MM.1S (cell line): ENCODE results near the gene EIF4E1B.

ENCODE experiments used
- DNase-seq: peaks from one replicate; pipeline ENCODE4 v3.0.0-alpha.2; 2015
- H2AFZ ChIP-seq: fragments of 300-600 bp; sonication (generic); 2 replicates; pipeline ENCODE4 v1.6.0; 2016; ENCODE audit warnings: antibody characterized with exemption, low read length
- H3F3A ChIP-seq: fragments of 300-600 bp; sonication (generic); 2 replicates; pipeline ENCODE4 v1.6.1; 2016; ENCODE audit warnings: mild to moderate bottlenecking, antibody characterized with exemption, low read length, moderate library complexity, mixed read lengths; ENCODE audit not compliant: insufficient read depth
- H3K27ac ChIP-seq: fragments of 300-600 bp; sonication (generic); 2 replicates; pipeline ENCODE4 v1.5.1; 2016; ENCODE audit warnings: mild to moderate bottlenecking, low read length
- H3K27me3 ChIP-seq: fragments of 300-600 bp; sonication (generic); replicated peaks from 2 replicates; pipeline ENCODE4 v1.6.0; 2016; ENCODE audit warnings: low read length; ENCODE audit not compliant: insufficient read depth
- H3K36me3 ChIP-seq: fragments of 300-600 bp; sonication (generic); replicated peaks from 2 replicates; pipeline ENCODE4 v1.6.1; 2016; ENCODE audit warnings: mild to moderate bottlenecking, low read length, mixed read lengths; ENCODE audit not compliant: insufficient read depth
- H3K4me1 ChIP-seq: fragments of 300-600 bp; sonication (generic); 2 replicates; pipeline ENCODE4 v1.6.1; 2016; ENCODE audit warnings: low read length, mixed read lengths
- H3K4me2 ChIP-seq: fragments of 300-600 bp; sonication (generic); 2 replicates; pipeline ENCODE4 v1.6.0; 2016; ENCODE audit warnings: low read depth, low read length
- H3K4me3 ChIP-seq: fragments of 300-600 bp; sonication (generic); 2 replicates; pipeline ENCODE4 v1.5.1; 2016; ENCODE audit warnings: low read length, mixed read lengths
- H3K79me2 ChIP-seq: fragments of 300-600 bp; sonication (generic); 2 replicates; pipeline ENCODE4 v1.6.1; 2016; ENCODE audit warnings: mixed run types, low read length, mixed read lengths
- H3K9ac ChIP-seq: fragments of 300-600 bp; sonication (generic); 2 replicates; pipeline ENCODE4 v1.6.1; 2016; ENCODE audit warnings: low read length, mixed read lengths
- H3K9me2 ChIP-seq: fragments of 300-600 bp; sonication (generic); replicated peaks from 2 replicates; pipeline ENCODE4 v1.6.1; 2016; ENCODE audit warnings: mild to moderate bottlenecking, low read length, mixed read lengths; ENCODE audit not compliant: insufficient read depth
- H3K9me3 ChIP-seq: fragments of 300-600 bp; sonication (generic); replicated peaks from 2 replicates; pipeline ENCODE4 v1.6.1; 2016; ENCODE audit warnings: mild to moderate bottlenecking, low read length, mixed read lengths; ENCODE audit not compliant: insufficient read depth
- H4K20me1 ChIP-seq: fragments of 300-600 bp; sonication (generic); 2 replicates; pipeline ENCODE4 v1.6.1; 2016; ENCODE audit warnings: mild to moderate bottlenecking, low read length, moderate library complexity, mixed read lengths; ENCODE audit not compliant: insufficient read depth
- EZH2 ChIP-seq: fragments of 300-600 bp; sonication (generic); optimal IDR thresholded peaks from 2 replicates; pipeline ENCODE3; 2017; ENCODE audit warnings: low read depth, mild to moderate bottlenecking, antibody characterized with exemption, low read length, mixed read lengths
- EZH2phosphoT487 ChIP-seq: fragments of 300-600 bp; sonication (generic); IDR thresholded peaks from 2 replicates; pipeline ENCODE4 v1.6.1; 2018; ENCODE audit warnings: antibody characterized with exemption, low read length
- TF ChIP-seq, protein P1 (sequence below): fragments of 300-600 bp; sonication (generic); IDR thresholded peaks from 2 replicates; pipeline ENCODE4 v1.5.1; 2016; ENCODE audit warnings: antibody characterized with exemption, low read length, mixed read lengths

Gene EIF4E1B

DNA sequence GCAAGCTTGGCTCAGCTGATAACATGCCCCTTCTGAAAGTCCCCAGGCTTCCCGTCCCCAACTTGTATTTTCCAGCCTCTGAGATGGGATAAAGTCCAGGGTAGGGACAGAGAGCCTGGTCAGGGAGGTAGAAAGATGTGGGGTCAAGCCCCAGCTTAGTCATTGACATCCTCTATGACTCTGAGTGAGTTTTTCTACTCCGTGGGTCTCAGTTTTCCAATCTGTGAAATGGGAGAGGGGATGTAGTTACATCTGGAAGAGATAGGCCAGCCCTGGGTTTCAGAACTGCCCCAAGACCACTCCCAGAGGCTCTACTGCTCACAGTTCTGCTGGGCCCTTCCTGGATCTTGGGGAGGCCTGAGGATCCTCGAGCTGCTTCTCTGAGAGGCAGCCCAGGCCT, 23.6 kb upstream of the EIF4E1B start:
- Histone ChIP-seq H3K9ac (no peak overlapping the region), H3K4me1 (peaks cover 23% of the 10 kb centered on the region), H4K20me1 (no peaks in the 10 kb centered on the region), H3K4me3 (no peak overlapping the region), H3K36me3 (no peaks in the 10 kb centered on the region), H3K27ac (no peak overlapping the region), H2AFZ (no peak overlapping the region), H3K27me3 (peaks cover 10% of the 10 kb centered on the region; the same call in 1 of the 2 replicates), H3K9me2 (no peaks in the 10 kb centered on the region), H3K9me3 (no peaks in the 10 kb centered on the region), H3K4me2 (no peak overlapping the region), H3F3A (0 out of 2 replicates have a peak, but pooled peaks cover 4% of the 10 kb centered on the region), H3K79me2 (peaks cover 3% of the 10 kb centered on the region; the same call in 1 of the 2 replicates)
- DNase-seq = no peak
- TF ChIP-seq, protein P1, sequence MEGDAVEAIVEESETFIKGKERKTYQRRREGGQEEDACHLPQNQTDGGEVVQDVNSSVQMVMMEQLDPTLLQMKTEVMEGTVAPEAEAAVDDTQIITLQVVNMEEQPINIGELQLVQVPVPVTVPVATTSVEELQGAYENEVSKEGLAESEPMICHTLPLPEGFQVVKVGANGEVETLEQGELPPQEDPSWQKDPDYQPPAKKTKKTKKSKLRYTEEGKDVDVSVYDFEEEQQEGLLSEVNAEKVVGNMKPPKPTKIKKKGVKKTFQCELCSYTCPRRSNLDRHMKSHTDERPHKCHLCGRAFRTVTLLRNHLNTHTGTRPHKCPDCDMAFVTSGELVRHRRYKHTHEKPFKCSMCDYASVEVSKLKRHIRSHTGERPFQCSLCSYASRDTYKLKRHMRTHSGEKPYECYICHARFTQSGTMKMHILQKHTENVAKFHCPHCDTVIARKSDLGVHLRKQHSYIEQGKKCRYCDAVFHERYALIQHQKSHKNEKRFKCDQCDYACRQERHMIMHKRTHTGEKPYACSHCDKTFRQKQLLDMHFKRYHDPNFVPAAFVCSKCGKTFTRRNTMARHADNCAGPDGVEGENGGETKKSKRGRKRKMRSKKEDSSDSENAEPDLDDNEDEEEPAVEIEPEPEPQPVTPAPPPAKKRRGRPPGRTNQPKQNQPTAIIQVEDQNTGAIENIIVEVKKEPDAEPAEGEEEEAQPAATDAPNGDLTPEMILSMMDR = no peak
- TF ChIP-seq EZH2 = no peak

DNA sequence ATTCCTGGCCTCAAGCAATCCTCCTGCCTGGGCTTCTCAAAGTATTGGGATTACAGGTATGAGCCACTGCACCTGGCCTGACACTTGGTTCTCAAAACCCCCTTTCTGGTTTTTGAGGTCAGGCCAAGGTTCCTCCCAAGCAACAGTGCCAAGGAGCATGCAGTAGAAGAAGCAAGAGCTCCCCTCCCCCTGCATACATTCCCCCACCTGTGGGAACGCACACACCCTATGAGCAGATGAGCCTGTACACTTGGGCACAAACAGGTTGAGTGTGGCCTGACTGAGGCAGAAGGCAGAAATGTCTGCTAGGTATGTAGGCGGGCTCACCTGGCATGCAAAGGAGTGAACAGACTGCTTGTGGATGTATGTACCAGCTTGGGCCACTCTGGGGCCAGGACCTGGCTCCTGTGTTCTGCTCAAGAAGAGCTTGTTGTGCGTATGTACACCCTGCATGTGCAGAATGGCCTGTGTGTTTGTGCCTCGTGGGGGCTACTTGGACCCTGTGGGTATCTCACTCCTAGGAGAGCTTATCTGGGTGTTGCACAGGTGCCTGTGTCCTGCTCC, 22.3 kb upstream of the EIF4E1B start:
- no peak overlapping the region for H3K27ac ChIP-seq
- peaks cover 3% of the 10 kb centered on the region; the same call in 1 of the 2 replicates for H3K79me2 ChIP-seq
- H3K9me3 ChIP-seq = no peaks in the 10 kb centered on the region
- peak overlapping the region; percentile 18; the same call in 1 of the 2 replicates for H3K4me2 ChIP-seq
- peak; percentile 19 for DNase-seq
- no peaks in the 10 kb centered on the region for H4K20me1 ChIP-seq
- H3K9me2 ChIP-seq = no peaks in the 10 kb centered on the region
- no peak overlapping the region for H2AFZ ChIP-seq
- TF ChIP-seq EZH2 (no peak), EZH2phosphoT487 (no peak)
- TF ChIP-seq, protein P1 = no peak
- 0 out of 2 replicates have a peak, but pooled peaks cover 4% of the 10 kb centered on the region for H3F3A ChIP-seq
- no peak overlapping the region for H3K9ac ChIP-seq
- H3K27me3 ChIP-seq = peaks cover 22% of the 10 kb centered on the region
- no peaks in the 10 kb centered on the region for H3K36me3 ChIP-seq
- H3K4me3 ChIP-seq = no peak overlapping the region
- H3K4me1 ChIP-seq = peaks cover 23% of the 10 kb centered on the region

DNA sequence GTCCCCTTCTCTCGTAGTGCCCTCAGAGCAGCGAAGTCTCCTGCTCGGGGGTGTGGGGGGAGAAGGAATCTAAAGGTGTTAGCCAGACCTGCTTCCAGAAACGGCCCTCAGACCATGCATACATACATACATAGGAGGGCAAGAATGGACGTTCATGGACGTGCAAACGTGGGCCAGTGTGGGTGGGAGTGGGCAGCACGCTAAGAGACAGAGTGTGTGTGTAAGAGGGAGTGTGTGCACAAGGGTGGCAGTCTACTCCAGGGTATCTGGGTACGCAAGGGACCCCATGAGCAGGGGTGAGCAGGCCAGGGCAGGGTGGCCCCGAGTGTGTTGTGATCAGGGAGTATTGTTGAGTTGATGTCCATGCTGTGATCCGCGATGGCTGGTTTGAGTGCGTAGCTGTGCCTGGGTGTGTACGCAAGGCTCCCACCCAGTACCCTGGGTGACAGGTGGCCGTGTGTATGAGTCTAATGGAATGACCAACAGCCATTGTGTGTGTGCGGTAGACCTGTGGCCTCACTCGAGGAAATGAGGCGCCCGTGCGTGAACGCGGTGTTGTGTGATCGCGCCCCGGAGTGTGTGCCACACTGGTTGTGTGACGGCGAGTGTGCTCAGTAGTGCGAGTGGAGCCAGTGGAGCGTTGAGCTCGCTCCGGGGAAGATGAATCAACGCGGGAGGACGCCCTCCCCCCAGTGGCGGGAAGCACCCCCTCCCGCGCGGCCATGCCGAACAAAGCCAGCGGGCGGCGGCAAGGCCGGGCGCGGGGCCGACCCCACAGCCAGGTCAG, 21.3 kb upstream of the EIF4E1B start:
- TF ChIP-seq EZH2phosphoT487 (no peak), EZH2 (no peak)
- H3K4me2 ChIP-seq = peak overlapping the region; percentile 77
- peak overlapping the region; percentile 56; the same call in 1 of the 2 replicates for H3K4me3 ChIP-seq

More for the DNA sequence above, 21.3 kb upstream of the EIF4E1B start:
- Histone ChIP-seq H4K20me1 (no peaks in the 10 kb centered on the region), H3K27ac (no peak overlapping the region), H3K79me2 (peaks cover 3% of the 10 kb centered on the region; the same call in 1 of the 2 replicates), H3K36me3 (no peaks in the 10 kb centered on the region), H3K9me2 (no peaks in the 10 kb centered on the region), H3K4me1 (peaks cover 23% of the 10 kb centered on the region), H2AFZ (no peak overlapping the region), H3K9ac (no peak overlapping the region), H3K27me3 (peaks cover 29% of the 10 kb centered on the region), H3F3A (0 out of 2 replicates have a peak, but pooled peaks cover 4% of the 10 kb centered on the region), H3K9me3 (no peaks in the 10 kb centered on the region)
- no peak for DNase-seq
